T-helper 1 cell treated with Interleukin-12 subunit alpha and Interleukin-12 subunit beta and Interleukin-4 antibody, amounts not matched to agents 30 μg/mL and 1 μg/mL, for 36 hours (primary cell): ENCODE data around the gene LNX1.

Experiments used
- H3K27ac Mint-ChIP-seq: one replicate; pipeline ENCODE4 v1.8.0; 2021; ENCODE audit warnings: mild to moderate bottlenecking, mixed read lengths
- H3K27me3 Mint-ChIP-seq: one replicate; pipeline ENCODE4 v1.8.0; 2021; ENCODE audit warnings: low read depth, mixed read lengths
- H3K36me3 Mint-ChIP-seq: one replicate; pipeline ENCODE4 v1.8.0; 2021; ENCODE audit warnings: low read depth, mixed read lengths
- H3K4me1 Mint-ChIP-seq: one replicate; pipeline ENCODE4 v1.8.0; 2021; ENCODE audit warnings: low read depth, mixed read lengths
- H3K4me3 Mint-ChIP-seq: one replicate; pipeline ENCODE4 v1.8.0; 2021; ENCODE audit warnings: mild to moderate bottlenecking, moderate library complexity, mixed read lengths
- H3K9me3 Mint-ChIP-seq: one replicate; pipeline ENCODE4 v1.8.0; 2021; ENCODE audit warnings: mixed read lengths

The LNX1 gene

DNA sequence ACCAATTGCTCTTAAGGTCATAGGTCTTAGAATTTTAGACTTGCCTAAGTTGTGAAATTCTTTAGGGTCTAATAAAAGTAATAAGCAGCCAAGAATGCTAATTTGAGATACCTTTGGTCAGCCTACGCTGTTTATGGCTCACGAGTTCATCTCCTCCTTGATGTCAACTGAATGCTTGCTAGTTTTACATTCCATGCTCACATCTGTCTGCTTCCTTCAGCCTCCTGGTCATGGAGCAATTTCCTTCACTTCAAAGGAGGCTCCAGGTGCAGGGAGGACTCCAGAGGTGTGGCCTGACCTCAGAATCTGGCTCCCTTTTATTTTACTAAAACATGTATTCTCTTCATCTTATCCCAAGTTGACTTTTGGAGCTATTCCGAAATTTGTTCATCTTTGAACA, 23.3 kb upstream of the LNX1 start:
- Mint-ChIP-seq H3K4me3 (no peak overlapping the region), H3K4me1 (no peaks in the 10 kb centered on the region), H3K27ac (no peak overlapping the region), H3K27me3 (no peaks in the 10 kb centered on the region), H3K36me3 (no peaks in the 10 kb centered on the region), H3K9me3 (peaks cover 8% of the 10 kb centered on the region)

DNA sequence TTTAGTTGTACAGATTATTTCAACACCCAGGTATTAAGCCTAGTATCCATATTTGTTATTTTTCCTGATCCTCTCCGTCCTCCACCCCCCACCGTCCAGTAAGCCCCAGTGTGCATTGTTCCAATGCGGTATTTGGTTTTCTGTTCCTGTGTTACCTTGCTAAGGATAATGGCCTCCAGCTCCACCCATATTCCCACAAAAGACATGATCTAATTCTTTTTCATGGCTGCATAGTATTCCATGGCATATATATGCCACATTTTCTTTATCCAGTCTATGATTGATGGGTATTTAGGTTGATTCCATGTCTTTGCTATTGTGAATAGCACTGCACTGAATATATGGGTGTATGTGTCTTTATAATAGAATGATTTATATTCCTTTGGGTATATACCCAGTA, 22.1 kb upstream of the LNX1 start:
- Mint-ChIP-seq H3K36me3 (no peaks in the 10 kb centered on the region), H3K4me1 (no peaks in the 10 kb centered on the region), H3K9me3 (peaks cover 8% of the 10 kb centered on the region), H3K27ac (no peak overlapping the region), H3K4me3 (no peak overlapping the region), H3K27me3 (no peaks in the 10 kb centered on the region)

DNA sequence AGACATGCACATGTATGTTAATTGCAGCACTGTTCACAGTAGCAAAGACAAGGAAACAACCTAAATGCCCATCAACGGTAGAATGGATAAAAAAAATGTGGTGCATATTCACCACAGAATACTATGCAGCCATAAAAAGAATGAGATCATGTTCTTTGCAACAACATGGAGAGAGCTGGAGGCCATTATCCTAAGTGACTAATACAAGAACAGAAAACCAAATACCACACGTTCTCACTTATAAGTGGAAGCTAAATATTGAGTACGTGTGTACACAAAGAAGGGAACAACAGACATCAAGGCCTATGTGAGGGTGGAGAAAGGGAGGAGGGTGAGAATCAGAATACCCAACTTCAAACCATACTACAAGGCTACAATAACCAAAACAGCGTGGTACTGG, 17.4 kb upstream of the LNX1 start:
- Mint-ChIP-seq H3K4me3 (no peak overlapping the region), H3K27me3 (no peaks in the 10 kb centered on the region), H3K4me1 (no peaks in the 10 kb centered on the region), H3K36me3 (no peaks in the 10 kb centered on the region), H3K9me3 (peaks cover 8% of the 10 kb centered on the region), H3K27ac (no peak overlapping the region)

DNA sequence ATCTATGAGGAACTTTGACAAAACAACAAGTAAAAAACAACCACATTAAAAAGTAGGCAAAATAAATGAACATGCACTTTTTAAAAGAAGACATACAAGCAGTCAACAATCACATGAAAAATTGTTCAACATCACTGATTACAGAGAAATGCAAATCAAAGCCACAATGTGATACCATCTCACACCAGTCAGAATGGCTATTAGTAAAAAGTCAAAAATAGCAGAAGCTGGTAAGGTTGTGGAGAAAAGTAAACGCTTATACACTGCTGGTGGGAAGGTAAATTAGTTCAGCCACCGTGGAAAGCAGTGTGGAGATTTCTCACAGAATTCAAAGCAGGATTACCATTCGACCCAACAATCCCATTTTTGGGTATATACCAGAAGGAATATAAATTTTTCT, 17.0 kb upstream of the LNX1 start:
- Mint-ChIP-seq H3K9me3 (peaks cover 4% of the 10 kb centered on the region), H3K4me3 (no peak overlapping the region), H3K27me3 (no peaks in the 10 kb centered on the region), H3K27ac (no peak overlapping the region), H3K4me1 (no peaks in the 10 kb centered on the region), H3K36me3 (no peaks in the 10 kb centered on the region)

DNA sequence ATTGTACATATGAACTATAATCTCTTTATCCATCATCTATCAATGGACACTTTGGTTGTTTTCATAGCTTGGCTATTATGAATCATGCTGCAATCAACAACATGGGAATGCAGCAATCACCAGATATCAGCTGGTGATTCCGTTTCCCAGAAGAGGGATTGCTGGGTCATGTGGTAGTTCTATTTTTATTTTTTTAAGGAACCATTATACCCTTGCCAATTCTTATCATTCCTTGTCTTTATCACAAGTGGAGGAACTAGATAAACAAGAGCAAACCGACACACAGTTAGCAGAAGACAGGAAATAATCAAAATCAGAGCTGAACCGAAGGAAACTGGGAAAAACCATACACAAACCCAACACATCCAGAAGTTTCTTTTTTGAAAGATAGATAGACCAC, 14.5 kb upstream of the LNX1 start:
- H3K36me3 Mint-ChIP-seq = no peaks in the 10 kb centered on the region

DNA sequence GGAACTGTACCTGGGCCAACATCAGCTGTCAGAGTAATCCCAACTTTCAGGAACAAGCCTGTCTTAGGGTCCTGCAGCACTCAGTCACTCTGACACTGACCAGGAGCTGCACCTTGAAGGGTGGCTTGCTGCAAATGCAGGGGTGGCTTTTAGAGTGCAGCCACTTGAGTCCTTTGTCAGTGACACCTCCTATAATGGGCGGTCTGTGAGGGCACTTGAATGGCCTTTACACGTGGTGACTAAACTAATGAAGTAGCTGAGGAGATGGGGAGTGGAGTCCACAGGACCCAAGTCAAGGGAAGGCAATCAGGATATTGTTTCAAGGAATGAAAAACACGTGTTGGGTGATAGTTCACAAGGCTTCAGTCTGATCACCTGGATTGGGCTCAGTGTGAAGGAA, 11.1 kb upstream of the LNX1 start:
- Mint-ChIP-seq H3K4me1 (no peaks in the 10 kb centered on the region), H3K9me3 (no peaks in the 10 kb centered on the region), H3K36me3 (no peaks in the 10 kb centered on the region), H3K4me3 (no peak overlapping the region), H3K27ac (no peak overlapping the region), H3K27me3 (no peaks in the 10 kb centered on the region)

More for the DNA sequence above, 14.5 kb upstream of the LNX1 start:
- H3K4me1 Mint-ChIP-seq = no peaks in the 10 kb centered on the region
- no peak overlapping the region for H3K27ac Mint-ChIP-seq
- H3K27me3 Mint-ChIP-seq = no peaks in the 10 kb centered on the region
- H3K9me3 Mint-ChIP-seq = no peaks in the 10 kb centered on the region
- no peak overlapping the region for H3K4me3 Mint-ChIP-seq

DNA sequence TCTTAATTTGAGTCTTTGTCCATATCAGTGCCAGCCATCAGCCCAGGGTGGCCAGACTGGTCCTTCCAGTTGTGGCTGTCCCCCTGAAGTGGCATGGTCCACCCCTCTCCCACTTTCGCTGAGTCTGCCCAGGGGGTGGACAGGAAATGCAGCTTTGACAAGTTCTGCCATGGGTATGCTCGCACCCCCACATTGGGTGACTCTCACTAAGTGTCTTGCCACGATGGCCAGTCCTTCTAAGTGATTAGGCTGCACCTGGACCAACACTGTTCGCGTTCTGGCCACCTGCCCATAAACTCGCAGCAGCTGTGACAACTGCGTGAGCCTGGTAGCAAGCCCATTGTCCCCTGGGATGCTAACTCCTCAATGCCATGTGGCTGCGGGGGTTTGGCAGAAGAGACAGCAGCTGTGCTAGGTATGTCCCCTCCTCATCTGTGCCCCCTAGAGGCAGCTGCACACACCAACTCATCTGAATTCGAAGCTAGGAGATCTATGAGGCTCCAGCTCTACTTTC, 10.0 kb upstream of the LNX1 start:
- H3K27me3 Mint-ChIP-seq = peaks cover 9% of the 10 kb centered on the region

DNA sequence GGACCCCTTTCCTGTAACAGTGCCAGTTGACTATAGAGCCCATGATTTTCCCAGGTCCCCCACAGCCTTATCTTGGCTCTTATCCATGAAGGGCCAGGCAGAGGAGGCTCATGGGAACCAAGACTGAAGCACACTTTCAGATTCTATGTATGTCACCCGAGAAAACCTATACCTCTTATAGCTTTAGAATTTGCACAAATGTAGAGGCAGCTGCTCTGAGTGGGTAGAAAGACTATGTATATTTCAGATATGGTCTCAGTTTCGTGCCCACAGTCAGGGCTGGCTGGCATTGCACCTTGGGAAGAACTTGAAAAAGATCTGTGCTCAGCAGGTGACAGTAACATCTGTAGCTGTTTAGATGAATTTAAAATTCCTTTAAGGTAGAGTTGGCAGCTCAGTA, 8.3 kb upstream of the LNX1 start:
- Mint-ChIP-seq H3K4me1 (no peaks in the 10 kb centered on the region), H3K27ac (no peak overlapping the region), H3K36me3 (no peaks in the 10 kb centered on the region)

More for the DNA sequence above, 10.0 kb upstream of the LNX1 start:
- Mint-ChIP-seq H3K4me1 (no peaks in the 10 kb centered on the region), H3K4me3 (no peak overlapping the region), H3K36me3 (no peaks in the 10 kb centered on the region), H3K9me3 (no peaks in the 10 kb centered on the region), H3K27ac (no peak overlapping the region)

DNA sequence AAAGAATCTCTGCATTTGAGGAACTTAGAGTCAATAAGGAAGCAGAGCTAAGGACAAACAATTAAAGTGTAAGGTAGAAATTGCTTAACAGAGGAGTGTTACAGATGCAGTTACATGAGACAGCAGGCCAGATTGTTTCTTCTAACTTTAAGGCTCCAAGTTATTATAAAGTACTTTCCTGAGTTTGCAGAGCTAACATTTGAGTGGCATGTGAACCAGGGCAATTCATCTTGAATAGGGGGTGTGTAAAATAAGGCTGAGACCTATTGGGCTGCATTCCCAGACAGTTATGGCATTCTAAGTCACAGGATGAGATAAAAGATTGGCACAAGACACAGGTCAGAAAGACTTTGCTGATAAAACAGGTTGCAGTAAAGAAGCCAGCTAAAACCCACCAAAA, 7.6 kb upstream of the LNX1 start:
- Mint-ChIP-seq H3K27me3 (peaks cover 9% of the 10 kb centered on the region), H3K36me3 (no peaks in the 10 kb centered on the region), H3K4me1 (no peaks in the 10 kb centered on the region)

More for the DNA sequence above, 8.3 kb upstream of the LNX1 start:
- H3K9me3 Mint-ChIP-seq = no peaks in the 10 kb centered on the region
- H3K4me3 Mint-ChIP-seq = no peak overlapping the region
- peaks cover 9% of the 10 kb centered on the region for H3K27me3 Mint-ChIP-seq

DNA sequence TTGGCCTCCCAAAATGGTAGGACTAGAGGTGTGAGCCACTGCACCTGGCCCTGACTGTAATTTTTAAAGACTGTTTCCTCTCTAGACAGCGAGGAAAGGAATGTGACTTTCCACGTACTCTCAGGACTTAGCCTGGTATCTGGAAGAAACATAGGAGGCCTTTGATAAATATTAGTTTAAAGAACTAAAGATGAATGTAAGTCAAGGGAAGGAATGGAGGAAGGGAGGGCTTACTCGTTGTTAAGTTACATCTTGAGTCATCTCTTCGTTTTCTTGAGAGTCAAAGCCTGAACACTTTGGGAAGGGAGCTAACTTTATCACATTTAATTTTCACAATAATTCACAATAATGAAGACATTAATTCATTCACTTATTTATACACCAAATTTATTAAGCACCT, 7.2 kb upstream of the LNX1 start:
- peaks cover 9% of the 10 kb centered on the region for H3K27me3 Mint-ChIP-seq
- H3K27ac Mint-ChIP-seq = no peak overlapping the region
- H3K9me3 Mint-ChIP-seq = no peaks in the 10 kb centered on the region
- H3K4me1 Mint-ChIP-seq = no peaks in the 10 kb centered on the region
- H3K36me3 Mint-ChIP-seq = no peaks in the 10 kb centered on the region
- no peak overlapping the region for H3K4me3 Mint-ChIP-seq

More for the DNA sequence above, 7.6 kb upstream of the LNX1 start:
- H3K9me3 Mint-ChIP-seq = no peaks in the 10 kb centered on the region
- H3K27ac Mint-ChIP-seq = no peak overlapping the region
- H3K4me3 Mint-ChIP-seq = no peak overlapping the region

DNA sequence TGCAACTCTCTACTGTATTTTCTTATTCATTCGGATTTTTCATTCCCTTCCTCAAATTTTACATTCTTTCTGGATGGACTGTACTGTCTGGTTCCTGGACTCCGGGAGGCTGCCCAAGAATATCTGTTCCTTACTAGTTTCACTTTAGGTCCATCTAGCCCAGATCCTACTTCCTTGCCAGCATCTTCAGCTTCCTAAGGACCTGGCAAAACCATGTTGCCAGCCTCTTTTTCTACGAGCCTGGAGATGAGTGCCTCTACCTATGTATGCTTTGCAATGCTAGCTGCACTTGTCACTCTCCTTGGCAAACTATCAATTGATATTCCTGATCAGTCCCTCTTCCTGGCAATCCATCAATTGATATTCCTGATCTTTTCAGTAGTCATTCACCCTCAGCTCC, 5.6 kb upstream of the LNX1 start:
- H3K9me3 Mint-ChIP-seq = no peaks in the 10 kb centered on the region
- H3K36me3 Mint-ChIP-seq = no peaks in the 10 kb centered on the region
- H3K27ac Mint-ChIP-seq = no peak overlapping the region
- H3K4me3 Mint-ChIP-seq = no peak overlapping the region
- H3K4me1 Mint-ChIP-seq = peaks cover 2% of the 10 kb centered on the region
- peaks cover 16% of the 10 kb centered on the region for H3K27me3 Mint-ChIP-seq

DNA sequence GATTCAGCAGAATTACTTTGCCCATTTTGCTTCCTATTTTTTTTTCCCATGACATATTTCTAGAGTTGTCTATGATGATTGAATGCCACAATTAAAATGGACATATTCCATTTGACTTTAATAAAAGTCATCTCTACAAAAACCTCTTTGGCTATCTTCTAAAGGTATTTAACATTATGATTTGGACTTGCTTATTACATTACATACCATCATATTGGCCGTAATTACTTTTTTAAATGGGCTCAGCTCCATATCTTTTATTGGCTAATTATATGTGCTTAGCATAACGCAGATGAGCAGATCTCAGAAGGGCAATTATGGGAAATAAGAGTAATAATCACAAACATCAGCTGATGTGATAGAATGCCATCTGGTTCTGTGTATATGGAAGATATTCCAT, 4.5 kb upstream of the LNX1 start:
- Mint-ChIP-seq H3K27me3 (peaks cover 27% of the 10 kb centered on the region), H3K27ac (no peak overlapping the region), H3K4me1 (peaks cover 2% of the 10 kb centered on the region), H3K4me3 (no peak overlapping the region), H3K36me3 (no peaks in the 10 kb centered on the region), H3K9me3 (no peaks in the 10 kb centered on the region)

DNA sequence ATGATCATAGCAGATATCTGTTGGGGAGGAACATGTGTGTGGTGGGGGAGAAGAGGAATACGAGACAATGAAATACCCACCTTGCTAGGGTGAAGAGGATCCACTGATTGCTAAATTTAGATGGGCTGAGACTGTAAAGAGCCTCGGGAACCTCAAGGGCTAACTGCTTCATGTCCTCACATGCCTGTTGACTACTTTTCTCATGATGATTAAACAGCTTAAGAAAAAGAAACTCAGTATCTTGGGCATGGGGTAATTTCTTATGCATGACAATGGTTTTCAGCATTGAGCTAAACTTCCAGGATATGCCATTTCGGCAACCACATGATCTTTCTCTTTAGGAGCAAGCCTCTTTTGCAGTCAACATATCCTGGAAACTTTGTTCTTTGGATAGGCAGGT, 3.9 kb upstream of the LNX1 start:
- H3K9me3 Mint-ChIP-seq = no peaks in the 10 kb centered on the region
- peaks cover 2% of the 10 kb centered on the region for H3K4me1 Mint-ChIP-seq
- H3K27me3 Mint-ChIP-seq = peaks cover 33% of the 10 kb centered on the region
- no peak overlapping the region for H3K27ac Mint-ChIP-seq
- no peaks in the 10 kb centered on the region for H3K36me3 Mint-ChIP-seq
- H3K4me3 Mint-ChIP-seq = no peak overlapping the region

DNA sequence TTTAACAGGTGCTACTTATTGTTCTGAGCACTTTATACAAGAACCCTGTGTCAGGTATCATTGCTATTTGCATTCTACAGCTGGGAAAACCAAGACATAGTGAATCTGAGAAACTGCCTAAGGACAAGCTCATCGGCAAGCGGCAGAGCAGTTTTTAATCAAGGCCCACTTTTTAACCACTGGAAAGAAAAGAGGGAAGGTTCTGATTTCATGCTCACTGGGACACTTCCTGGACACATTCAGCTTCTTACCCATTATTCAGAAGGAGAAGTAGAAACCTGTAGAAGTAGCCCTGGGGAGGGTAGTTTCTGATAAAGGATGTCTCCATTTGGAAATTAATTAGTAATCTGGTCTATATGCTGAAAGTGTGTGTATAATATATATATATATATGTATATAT, 2.5 kb upstream of the LNX1 start:
- no peaks in the 10 kb centered on the region for H3K9me3 Mint-ChIP-seq
- peaks cover 38% of the 10 kb centered on the region for H3K27me3 Mint-ChIP-seq
- H3K4me1 Mint-ChIP-seq = peaks cover 2% of the 10 kb centered on the region
- no peaks in the 10 kb centered on the region for H3K36me3 Mint-ChIP-seq
- no peak overlapping the region for H3K4me3 Mint-ChIP-seq
- H3K27ac Mint-ChIP-seq = no peak overlapping the region

DNA sequence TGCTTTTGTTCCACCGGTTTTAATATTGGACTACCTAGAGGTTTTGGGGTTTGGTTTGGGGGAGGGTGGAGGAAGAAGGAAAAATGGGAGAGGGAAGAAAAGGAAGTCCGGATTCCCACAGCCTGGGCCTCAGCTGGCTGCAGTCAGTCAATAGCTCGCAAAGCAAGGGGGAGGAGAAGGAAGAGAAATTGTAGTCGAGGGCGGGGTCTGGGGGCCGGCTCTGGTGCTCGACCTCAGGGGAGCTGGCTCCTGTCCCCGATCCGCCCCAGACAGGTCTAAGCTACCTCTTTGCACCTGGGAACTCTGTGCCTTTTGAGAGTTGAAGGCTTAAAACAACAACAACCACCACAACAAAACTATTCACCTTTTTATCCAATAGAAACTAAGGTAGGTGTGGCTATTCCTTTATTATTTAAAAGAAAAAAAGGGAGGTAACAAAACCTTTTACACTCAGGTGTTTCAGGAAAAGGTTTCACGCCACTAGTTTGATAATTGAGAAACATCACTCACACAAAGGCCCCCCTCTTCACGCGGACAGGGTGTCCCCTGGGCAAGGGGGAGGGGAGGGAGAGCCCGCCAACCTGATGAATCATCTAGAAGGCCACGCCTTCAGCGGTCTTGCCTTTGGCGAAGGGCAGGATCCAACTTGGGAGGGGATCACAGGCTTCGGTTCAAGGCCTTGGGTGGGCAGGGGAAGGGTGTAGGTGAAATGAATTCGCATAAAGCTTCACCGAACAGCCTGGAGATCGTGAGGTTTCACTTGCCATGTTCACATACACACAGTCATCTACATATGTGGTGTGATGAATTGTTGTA, 1.6 kb upstream of the LNX1 start:
- H3K27me3 Mint-ChIP-seq = peaks cover 38% of the 10 kb centered on the region
- H3K4me1 Mint-ChIP-seq = peaks cover 2% of the 10 kb centered on the region
- no peak overlapping the region for H3K4me3 Mint-ChIP-seq
- H3K9me3 Mint-ChIP-seq = no peaks in the 10 kb centered on the region
- no peak overlapping the region for H3K27ac Mint-ChIP-seq
- H3K36me3 Mint-ChIP-seq = no peaks in the 10 kb centered on the region
